Esophagus muscularis mucosa (tissue), 4 donors: ENCODE data around the gene AMIGO1. TPM values are rescaled to one million over a fixed set of nuclear protein-coding genes. Genes with fewer than 3 reads are reported as not detected.

Source experiments
- DNase-seq: peaks from one replicate; pipeline ENCODE4 v3.0.0-alpha.2; 2017; ENCODE audit errors: extremely low spot score
- H3K27ac ChIP-seq, 4 donors: fragments of 200-600 bp; sonication (generic); replicated peaks in 1 of 4; 1 replicate in 3 of 4; 2 replicates in 1 of 4; pipeline ENCODE4 v1.5.1; 2016 to 2019; ENCODE audit warnings: mild to moderate bottlenecking in 1 of 4
- H3K27me3 ChIP-seq, 4 donors: fragments of 200-600 bp; sonication (generic); one replicate each; pipeline versions ENCODE4 v1.5.1 to v1.6.0; 2016 to 2019
- H3K36me3 ChIP-seq, 4 donors: fragments of 200-600 bp; sonication (generic); one replicate each; pipeline ENCODE4 v1.5.1; 2016 to 2019
- H3K4me1 ChIP-seq, 4 donors: fragments of 200-600 bp; sonication (generic); one replicate each; pipeline ENCODE4 v1.5.1; 2016 to 2019
- H3K4me3 ChIP-seq, 4 donors: fragments of 200-600 bp; sonication (generic); 1 replicate in 2 of 4; 2 replicates in 2 of 4; pipeline ENCODE4 v1.5.1; 2016 to 2019; ENCODE audit warnings: mild to moderate bottlenecking in 4 of 4, moderate library complexity in 1 of 4
- H3K9me3 ChIP-seq, 4 donors: fragments of 200-600 bp; sonication (generic); 1 replicate in 3 of 4; 2 replicates in 1 of 4; pipeline ENCODE4 v1.5.1; 2016 to 2019
- EP300 ChIP-seq: sonication (generic); formaldehyde crosslinking; IDR thresholded peaks from one replicate; pipeline ENCODE4 v1.6.1; 2017; ENCODE audit warnings: antibody characterized with exemption
- POLR2A ChIP-seq: fragments of 450-650 bp; IDR thresholded peaks from one replicate; pipeline ENCODE4 v1.6.1; 2017; ENCODE audit warnings: antibody characterized with exemption, moderate library complexity, mild to moderate bottlenecking, low read depth
- POLR2AphosphoS5 ChIP-seq, 2 donors: sonication (generic); formaldehyde crosslinking; IDR thresholded peaks; one replicate each; pipeline ENCODE4 v1.6.1; 2017; ENCODE audit warnings: antibody characterized with exemption in 2 of 2
- WGBS: methylation state at CpG from one replicate; pipeline ENCODE4 v1.1.5; 2018; 5-methylcytosine and 5-hydroxymethylcytosine counted together
- intact Hi-C: fragments of 100-400 bp; cut with DNase I; formaldehyde crosslinking; loops from one replicate; pipeline ENCODE4 v1.15.1; 2023
- total RNA-seq, 4 donors: library from RNA; depleted of rRNA; stranded (reverse); fragments of >200 nt; gene quantifications; one replicate each; pipeline versions ENCODE4 v1.1.0 to v1.2.1, GENCODE V29; 2016
- TF ChIP-seq, protein P1 (sequence below), 3 experiments: fragments of 200-600 bp in 2 of 3; fragments of 450-650 bp in 1 of 3; sonication (generic) in 2 of 3; IDR thresholded peaks; one replicate each; pipeline ENCODE4 v1.5.1; 2017 to 2019; ENCODE audit warnings: antibody characterized with exemption in 3 of 3, mild to moderate bottlenecking in 2 of 3, moderate library complexity in 1 of 3

AMIGO1 gene
- total RNA-seq, 4 donors from 2014 or later, result 8.4 to 23.7 (median 14.0) TPM

DNA sequence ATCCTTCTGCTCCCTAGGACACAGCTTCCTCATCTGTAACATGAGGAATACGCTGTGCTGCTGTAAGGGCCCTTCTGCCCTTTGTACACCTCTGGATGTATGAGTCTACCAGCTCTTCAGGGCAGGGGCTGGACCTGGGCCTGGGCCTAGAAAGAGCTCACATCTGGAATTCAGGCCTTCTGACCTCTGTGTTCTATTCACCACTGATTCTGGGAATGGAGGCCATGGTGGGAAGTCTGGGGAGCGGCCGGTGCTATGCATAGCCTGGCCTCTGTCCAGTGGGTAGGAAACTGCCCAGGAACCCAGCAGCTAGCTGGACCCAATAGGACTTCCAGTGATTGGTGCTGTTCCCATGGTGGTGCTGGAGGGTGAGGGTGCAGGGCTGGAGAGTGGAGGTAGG, 19.2 kb upstream of the AMIGO1 start:
- WGBS, result 95% methylated on average over 3 of the region's 3 CpGs
- intact Hi-C loops, result no loop called here
- no peaks in the 10 kb centered on the region for H3K27me3 ChIP-seq
- H3K4me1 ChIP-seq, result peaks cover 15 to 29% (median 18%) of the 10 kb centered on the region in 4 donors
- no peak overlapping the region for H3K27ac ChIP-seq
- no peaks in the 10 kb centered on the region for H3K36me3 ChIP-seq
- no peak for TF ChIP-seq POLR2A
- no peak for TF ChIP-seq POLR2AphosphoS5 (IDR thresholded peaks at IDR 0.05)
- TF ChIP-seq, protein P1, sequence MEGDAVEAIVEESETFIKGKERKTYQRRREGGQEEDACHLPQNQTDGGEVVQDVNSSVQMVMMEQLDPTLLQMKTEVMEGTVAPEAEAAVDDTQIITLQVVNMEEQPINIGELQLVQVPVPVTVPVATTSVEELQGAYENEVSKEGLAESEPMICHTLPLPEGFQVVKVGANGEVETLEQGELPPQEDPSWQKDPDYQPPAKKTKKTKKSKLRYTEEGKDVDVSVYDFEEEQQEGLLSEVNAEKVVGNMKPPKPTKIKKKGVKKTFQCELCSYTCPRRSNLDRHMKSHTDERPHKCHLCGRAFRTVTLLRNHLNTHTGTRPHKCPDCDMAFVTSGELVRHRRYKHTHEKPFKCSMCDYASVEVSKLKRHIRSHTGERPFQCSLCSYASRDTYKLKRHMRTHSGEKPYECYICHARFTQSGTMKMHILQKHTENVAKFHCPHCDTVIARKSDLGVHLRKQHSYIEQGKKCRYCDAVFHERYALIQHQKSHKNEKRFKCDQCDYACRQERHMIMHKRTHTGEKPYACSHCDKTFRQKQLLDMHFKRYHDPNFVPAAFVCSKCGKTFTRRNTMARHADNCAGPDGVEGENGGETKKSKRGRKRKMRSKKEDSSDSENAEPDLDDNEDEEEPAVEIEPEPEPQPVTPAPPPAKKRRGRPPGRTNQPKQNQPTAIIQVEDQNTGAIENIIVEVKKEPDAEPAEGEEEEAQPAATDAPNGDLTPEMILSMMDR (IDR thresholded peaks at IDR 0.05), result no peak
- TF ChIP-seq EP300, result no peak
- H3K9me3 ChIP-seq, result no peaks in the 10 kb centered on the region
- H3K4me3 ChIP-seq, result no peak overlapping the region
- no peak for DNase-seq

DNA sequence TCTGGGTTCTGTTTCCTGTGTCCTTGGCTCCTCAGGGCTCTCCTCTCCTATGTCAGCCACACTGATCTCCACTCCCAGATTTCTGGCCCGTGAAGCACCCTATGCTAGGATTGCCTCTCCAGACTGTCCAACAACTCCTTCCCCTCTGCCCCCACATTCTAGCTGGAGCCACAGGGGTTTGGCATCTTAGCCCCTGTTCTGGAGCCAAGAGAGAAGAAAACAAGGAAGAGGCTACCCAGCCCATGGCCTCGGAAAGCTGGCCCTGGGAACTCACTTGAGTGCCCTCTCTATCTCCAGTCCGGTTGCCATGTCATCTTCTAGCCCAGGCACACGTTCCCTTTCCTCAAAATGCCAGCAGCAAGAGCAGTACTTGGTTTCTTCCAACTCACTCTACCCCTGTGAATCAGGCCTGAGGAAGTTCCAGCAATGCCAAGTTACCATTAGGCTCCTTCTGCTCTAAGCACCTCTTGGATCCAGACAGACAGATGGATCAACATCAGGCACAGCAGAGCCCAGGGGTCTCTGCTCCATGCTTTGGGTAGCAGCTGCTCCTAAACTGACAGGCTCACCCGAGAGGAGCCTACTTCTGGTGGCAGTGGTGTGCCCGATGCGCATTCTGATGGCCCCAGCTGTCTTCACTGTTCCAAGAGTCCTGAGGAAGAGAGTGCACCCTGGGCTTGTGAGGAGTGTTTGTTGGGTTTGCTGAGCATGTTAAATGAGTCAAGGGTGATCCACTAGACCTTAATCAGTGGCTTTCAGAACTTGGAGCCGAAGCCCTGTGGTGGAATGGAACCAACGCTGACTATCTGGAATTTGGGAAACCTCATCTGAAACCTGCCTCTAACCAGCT, 18.5 kb upstream of the AMIGO1 start:
- intact Hi-C loops, result no loop called here
- peaks cover 15 to 29% (median 18%) of the 10 kb centered on the region in 4 donors for H3K4me1 ChIP-seq
- TF ChIP-seq POLR2A (no peak), POLR2AphosphoS5 (IDR thresholded peaks at IDR 0.05) (no peak), EP300 (no peak)
- TF ChIP-seq, protein P1 (IDR thresholded peaks at IDR 0.05), result no peak
- H3K4me3 ChIP-seq, result no peak overlapping the region
- no peaks in the 10 kb centered on the region for H3K36me3 ChIP-seq
- H3K27ac ChIP-seq, result no peak overlapping the region
- no peaks in the 10 kb centered on the region for H3K27me3 ChIP-seq
- 78% methylated on average over 6 of the region's 9 CpGs for WGBS
- DNase-seq, result no peak
- no peaks in the 10 kb centered on the region for H3K9me3 ChIP-seq

DNA sequence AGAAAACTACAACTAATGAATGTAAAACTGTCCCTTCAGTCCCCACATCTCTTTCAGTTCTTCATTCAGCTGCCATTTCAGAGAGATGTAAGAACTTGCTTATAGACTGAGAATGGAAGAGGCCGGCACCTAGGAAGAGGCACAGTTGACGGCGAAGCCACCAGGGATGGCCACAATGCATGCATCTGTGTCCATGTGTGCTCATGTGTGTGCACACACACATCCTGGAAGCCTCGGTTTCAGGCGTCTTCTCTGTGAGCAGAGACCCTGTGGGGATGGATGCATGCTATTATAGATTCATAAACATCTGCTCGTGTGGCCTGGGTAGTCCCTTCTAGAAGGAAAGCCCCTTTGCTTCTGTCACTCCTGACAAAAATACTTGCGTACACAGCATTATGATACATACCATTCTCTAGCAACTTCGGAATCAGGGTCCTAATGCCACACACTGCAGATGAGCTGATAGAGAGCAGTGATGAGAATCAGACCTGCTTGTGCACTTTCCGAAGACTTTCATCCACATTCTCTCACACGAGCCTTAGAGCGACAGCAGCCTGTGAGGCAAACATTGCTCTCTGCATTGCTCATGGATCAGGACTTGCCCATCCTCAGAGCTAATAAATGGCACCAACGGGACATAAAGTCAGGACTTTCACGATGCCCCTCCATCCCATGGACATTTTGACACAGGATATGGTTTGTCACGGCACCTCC, 17.7 kb upstream of the AMIGO1 start:
- TF ChIP-seq, protein P1 (IDR thresholded peaks at IDR 0.05), result no peak
- TF ChIP-seq POLR2AphosphoS5 (IDR thresholded peaks at IDR 0.05) (no peak), EP300 (no peak), POLR2A (no peak)
- Histone ChIP-seq H3K36me3 (no peaks in the 10 kb centered on the region), H3K4me1 (peaks cover 7 to 21% (median 10%) of the 10 kb centered on the region in 4 donors), H3K9me3 (no peaks in the 10 kb centered on the region), H3K27ac (no peak overlapping the region), H3K4me3 (no peak overlapping the region), H3K27me3 (no peaks in the 10 kb centered on the region)
- WGBS, result 73% methylated on average over 14 of the region's 14 CpGs
- intact Hi-C loops, result no loop called here
- DNase-seq, result no peak

DNA sequence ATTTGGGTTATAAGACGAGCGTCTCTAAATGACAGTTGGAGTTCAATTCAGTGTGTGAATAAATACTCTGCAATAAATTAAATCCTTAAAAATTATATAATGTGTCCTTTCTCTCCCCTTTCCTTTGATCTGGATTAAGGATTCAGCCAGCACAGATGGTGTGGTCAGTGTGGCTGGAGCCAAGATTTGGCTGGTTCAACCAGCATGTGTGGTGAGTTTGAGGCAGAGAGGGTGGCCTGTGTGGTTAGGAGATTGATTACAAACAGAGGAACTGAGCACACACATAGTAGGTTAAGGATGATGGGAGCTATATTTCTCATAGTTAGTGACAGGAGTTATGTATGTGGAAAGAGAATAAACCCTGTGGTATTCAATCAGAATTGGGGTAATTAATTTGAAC, 14.2 kb upstream of the AMIGO1 start:
- no peaks in the 10 kb centered on the region for H3K36me3 ChIP-seq
- H3K27ac ChIP-seq, result no peak overlapping the region
- no peak overlapping the region for H3K4me3 ChIP-seq
- WGBS, result 88% methylated on average over 2 of the region's 2 CpGs
- peaks cover 0 to 9% (median 0%) of the 10 kb centered on the region in 4 donors for H3K27me3 ChIP-seq
- TF ChIP-seq POLR2AphosphoS5 (IDR thresholded peaks at IDR 0.05) (no peak), POLR2A (no peak), EP300 (no peak)
- TF ChIP-seq, protein P1 (IDR thresholded peaks at IDR 0.05), result no peak
- H3K4me1 ChIP-seq, result no peaks in the 10 kb centered on the region
- DNase-seq, result no peak
- intact Hi-C loops, result no loop called here
- H3K9me3 ChIP-seq, result no peaks in the 10 kb centered on the region
